D721Med (cell line): ENCODE data around the gene FHAD1.

Experiments used
- DNase-seq: peaks from one replicate; pipeline ENCODE4 v3.0.0; 2011; ENCODE audit warnings: low spot score; ENCODE audit not compliant: insufficient read length
- FAIRE-seq: peaks from 2 replicates; lab custom pipeline; 2011; peaks lifted over from hg19 to GRCh38; lab: Jason Lieb, UNC
- TF ChIP-seq, protein P1 (sequence below): IDR thresholded peaks from 2 replicates; pipeline ENCODE4 v1.5.1; 2012; ENCODE audit warnings: mild to moderate bottlenecking, control low read depth; ENCODE audit not compliant: insufficient read depth; ENCODE audit errors: missing control alignments

FHAD1 gene

DNA sequence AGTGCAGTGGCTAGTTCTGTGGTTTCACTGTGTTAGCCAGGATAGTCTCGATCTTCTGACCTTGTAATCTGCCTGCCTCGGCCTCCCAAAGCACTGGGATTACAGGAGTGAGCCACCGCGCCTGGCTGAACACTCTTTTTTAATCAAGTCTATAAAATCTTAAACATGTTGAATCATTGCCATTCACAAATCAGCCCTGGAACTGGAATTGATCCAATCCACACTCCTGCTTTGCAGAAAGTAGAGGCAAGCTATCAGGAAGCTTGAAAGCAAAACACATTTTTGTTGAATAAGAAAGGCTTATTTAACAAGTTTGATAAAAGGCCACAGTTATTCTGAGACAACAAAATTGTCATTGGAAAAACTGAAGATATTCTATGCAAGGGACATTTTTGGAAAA, 144.3 kb downstream of the FHAD1 start:
- TF ChIP-seq, protein P1, sequence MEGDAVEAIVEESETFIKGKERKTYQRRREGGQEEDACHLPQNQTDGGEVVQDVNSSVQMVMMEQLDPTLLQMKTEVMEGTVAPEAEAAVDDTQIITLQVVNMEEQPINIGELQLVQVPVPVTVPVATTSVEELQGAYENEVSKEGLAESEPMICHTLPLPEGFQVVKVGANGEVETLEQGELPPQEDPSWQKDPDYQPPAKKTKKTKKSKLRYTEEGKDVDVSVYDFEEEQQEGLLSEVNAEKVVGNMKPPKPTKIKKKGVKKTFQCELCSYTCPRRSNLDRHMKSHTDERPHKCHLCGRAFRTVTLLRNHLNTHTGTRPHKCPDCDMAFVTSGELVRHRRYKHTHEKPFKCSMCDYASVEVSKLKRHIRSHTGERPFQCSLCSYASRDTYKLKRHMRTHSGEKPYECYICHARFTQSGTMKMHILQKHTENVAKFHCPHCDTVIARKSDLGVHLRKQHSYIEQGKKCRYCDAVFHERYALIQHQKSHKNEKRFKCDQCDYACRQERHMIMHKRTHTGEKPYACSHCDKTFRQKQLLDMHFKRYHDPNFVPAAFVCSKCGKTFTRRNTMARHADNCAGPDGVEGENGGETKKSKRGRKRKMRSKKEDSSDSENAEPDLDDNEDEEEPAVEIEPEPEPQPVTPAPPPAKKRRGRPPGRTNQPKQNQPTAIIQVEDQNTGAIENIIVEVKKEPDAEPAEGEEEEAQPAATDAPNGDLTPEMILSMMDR: no peak

DNA sequence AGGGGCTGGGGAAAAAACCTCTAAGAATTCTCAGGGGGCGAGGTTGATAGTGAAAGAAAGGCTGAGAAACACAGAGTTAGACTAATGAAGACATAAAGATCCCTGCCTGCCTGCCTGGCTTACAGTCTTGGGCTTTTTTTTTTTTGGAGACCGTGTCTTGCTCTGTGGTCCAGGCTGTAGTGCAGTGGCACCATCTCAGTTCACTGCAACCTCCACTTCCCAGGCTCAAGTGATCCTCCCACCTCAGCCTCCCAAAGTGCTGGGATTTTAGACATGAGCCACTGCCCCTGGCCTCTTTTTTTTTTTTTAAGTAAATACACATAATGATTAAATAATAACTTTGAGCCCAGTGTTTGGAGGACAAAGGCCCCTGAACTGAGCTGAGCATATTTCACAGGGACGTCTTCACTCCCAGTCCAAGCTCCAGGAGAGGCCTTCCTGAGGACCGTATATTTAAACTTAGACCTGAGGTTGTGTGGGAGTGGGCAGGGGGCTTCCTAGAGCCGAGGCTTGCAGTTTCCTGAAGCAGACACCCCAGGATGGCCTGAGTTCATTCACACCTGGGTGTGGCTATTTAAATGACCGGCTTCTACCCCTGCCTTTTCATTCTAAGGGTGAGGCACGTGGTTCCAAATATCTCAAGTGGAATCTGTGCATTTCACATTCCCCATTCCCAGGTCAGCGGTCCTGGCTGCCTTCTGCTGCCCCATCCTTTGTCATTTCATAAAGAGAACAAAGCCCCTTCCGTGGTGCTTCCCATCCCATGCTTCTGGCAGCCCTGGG, 146.6 kb downstream of the FHAD1 start:
- no peak for FAIRE-seq
- DNase-seq: no peak
- TF ChIP-seq, protein P1: no peak

More for the DNA sequence above, 144.3 kb downstream of the FHAD1 start:
- DNase-seq (no peak), FAIRE-seq (no peak)

DNA sequence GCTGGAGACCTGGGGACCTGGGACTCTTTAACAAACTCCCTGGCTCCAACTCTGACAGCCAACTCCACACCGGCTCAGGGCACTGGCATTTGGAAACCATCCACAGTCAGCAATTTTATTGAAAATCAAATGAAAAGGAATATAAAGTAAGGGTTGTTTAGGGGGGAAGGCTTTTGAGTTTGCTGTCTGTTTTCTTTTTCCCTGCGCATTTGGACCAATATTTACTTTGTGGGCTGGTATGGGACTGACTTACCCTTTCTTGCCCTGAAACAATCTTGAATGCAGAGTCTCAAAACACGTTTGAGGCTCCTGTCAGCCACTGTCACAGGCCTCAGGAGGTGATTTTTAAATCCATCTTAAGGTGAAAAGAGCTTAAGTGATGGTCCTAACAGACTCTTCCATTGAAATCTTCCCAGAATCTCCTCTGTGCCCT, 147.3 kb downstream of the FHAD1 start:
- FAIRE-seq (no peak), DNase-seq (no peak)
- TF ChIP-seq, protein P1: no peak

DNA sequence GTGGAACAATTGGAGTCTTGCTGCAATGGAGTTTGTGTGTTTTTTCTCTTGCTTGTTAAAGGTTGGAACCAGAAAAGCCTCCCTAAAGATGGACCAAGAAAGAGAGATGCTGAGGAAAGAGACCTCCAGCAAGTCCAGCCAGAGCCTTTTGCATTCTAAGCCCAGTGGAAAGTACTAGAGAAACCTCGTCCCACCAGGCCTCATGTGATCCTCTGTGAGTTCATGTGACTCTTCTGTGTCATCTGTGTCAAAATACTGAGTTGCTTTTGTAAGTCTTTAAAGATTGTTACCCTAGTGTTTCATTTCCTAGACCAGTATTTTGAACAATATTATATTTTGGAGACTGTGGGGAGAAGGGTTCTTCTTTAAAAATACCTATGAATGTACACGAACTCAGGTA, 150.2 kb downstream of the FHAD1 start:
- DNase-seq (no peak), FAIRE-seq (no peak)
- TF ChIP-seq, protein P1: no peak

DNA sequence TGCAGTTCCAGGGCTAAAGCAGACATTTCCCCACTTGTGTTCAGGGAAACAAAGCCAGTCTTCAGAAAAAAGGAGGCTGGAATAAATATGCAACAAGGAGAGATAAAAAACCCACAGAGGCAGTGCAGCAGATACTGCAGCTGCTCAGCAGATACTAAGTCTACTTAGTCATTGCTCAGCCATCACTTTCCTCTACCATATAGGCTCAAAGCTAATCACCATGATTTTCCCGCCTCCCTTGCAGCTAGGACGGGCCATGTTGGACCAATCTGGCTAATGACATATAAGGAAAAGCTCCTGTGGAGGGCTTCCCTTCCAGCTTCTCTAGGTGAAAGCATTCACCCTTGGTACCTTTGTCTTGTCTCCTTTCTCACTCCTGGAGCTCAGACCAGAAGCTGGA, 152.7 kb downstream of the FHAD1 start:
- no peak for DNase-seq
- no peak for FAIRE-seq
- TF ChIP-seq, protein P1: no peak

DNA sequence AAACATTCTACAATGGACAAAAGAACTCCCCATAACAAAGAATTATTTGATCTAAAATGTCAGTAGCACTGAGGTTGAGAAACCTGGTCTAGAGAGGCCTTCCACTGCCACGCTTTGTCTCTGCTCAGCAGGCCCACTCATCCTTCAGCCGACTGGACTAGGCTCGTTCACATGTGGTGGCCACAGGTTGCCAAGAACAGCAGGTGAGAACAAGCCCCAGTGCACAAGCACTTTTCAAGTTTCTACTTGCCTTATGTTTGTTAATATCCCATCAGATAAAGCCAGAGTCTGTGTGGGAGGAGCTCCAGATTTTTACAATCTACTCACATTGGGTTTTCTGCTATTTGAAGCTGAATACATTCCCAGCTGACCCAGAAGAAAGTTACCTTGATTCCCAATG, 153.6 kb downstream of the FHAD1 start:
- FAIRE-seq (no peak), DNase-seq (no peak)
- TF ChIP-seq, protein P1: no peak

DNA sequence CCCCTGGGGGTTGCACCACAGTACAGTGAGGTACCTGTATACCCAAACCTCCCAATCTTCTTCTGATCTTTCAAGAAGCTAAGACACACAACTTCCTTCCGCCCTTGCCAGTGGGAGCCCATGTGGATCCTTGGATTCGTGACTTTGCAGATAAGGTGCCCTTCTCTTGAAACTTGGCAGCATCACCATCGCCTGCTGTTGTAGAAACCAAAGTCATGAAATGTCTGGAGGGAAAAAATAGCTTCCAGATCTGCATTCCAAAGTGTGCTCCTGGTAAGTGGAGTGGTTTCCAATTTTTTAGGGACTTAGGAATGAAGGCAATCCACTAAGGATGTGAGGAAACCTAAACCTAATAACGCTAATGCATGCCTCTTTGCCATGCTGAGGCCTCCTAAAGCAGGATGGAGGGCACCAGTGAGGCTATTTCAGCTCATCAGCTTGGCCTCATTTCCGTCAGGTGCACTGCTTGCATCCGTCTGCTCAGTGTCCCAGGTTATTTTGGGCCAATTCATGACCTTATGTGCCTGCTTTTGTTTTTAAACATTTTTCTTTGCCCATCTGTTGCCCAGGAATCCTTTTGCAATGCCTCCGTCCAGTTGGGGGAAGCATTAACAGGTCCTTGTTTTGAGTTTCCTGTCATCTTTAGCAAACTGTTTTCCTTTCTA, 154.5 kb downstream of the FHAD1 start:
- FAIRE-seq (no peak), DNase-seq (no peak)
- TF ChIP-seq, protein P1: no peak
